GM21360 (cell line): Measurements from ENCODE around the gene TNFRSF14.

Source experiments
- ATAC-seq: cut with Tn5 transposase; IDR thresholded peaks from one replicate; pipeline ENCODE4 v1.9.1; 2021; ENCODE audit warnings: mild to moderate bottlenecking, moderate library complexity; ENCODE audit not compliant: unreplicated experiment

TNFRSF14 gene

DNA sequence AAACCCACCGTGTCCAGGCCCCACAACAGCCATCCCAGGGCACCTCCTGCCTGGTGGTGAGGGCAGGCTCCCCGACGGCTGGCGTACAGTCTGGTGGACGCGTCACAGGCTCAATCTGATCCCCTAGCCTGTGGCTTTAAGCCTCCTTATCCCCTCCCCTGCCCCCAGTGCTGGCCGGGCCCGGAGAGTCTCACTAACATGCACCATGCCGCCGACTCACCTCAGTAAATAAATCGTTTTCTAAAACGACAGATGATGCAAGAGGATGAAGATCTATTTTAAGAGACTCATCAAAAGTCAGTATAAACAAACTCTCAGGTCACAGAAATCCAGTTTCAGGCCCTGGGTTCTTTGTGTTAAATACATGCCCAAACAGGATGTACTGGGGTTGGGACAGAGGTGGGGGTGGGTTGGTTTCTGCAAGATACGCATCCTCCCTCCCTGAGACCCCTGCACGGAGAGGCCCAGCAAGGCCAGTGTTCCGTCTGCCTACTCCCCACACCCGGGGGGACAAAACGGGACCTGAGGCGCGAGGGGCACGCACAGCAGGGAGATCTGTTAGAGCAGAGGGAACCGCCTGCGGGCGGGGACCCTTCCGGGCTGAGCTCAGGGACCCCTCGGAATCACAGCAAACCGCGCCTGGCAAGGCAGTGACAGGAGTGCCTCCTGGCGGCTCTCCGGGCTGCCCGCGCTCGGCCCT, 32.8 kb upstream of the TNFRSF14 start:
- ATAC-seq, result no peak

- no peak for ATAC-seq
These were observed 32.1 kb upstream of the TNFRSF14 start for GRCh38 chr1:2523891-2524609.

- ATAC-seq, result no peak
These were observed 30.6 kb upstream of the TNFRSF14 start for GRCh38 chr1:2525572-2525919.

DNA sequence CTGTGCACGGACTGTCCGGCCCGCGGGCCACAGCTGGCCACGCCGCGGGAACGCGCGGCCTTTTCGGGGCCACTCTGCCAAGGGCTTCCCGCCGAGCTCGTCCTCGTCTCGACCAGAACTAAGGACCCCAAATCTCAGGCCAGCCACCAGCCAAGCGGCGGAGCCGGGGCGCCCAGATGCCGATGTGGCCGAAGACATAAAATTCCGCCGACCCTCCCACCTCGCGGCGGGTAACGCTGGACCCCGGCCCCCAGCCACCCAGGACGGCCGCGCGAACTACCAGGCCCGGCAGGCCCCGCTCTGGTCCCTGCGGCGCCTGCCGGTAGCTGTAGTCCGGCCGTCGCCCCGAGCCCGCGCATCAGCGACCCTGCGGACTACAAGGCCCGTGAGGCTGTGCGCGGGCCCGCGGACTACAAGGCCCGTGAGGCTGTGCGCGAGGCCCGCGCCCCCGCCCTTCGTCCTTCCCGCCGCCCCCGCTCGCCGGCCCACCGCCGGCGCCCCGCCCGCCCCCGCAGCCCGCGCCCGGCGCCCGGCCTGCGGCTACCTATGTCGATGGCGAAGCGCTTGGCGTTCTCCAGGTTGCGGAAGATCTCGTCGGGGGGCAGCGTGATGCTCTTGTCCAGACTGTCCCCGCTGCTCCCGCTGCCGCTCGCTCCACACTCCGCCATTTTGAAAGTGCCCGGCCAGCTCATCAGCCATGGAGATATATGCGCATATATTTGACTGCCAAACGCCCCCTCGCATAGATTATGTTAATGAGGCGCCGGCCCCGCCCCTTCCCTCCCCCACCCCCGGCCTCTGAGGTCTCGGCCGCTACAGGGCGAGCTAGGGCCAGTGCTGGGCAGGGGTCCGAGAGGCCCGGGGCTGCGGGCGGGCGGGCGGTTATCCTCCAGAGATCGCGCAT, 30.0 kb upstream of the TNFRSF14 start, which contains the start of gene PANK4:
TSS of gene PANK4 (minus strand) at position 677 of the 904 bp plus-strand sequence. CDS start at position 668, 9 bp downstream.
- peak; percentile 85 for ATAC-seq

- peak; percentile 32 for ATAC-seq
These were observed 29.2 kb upstream of the TNFRSF14 start for GRCh38 chr1:2526824-2527555.

DNA sequence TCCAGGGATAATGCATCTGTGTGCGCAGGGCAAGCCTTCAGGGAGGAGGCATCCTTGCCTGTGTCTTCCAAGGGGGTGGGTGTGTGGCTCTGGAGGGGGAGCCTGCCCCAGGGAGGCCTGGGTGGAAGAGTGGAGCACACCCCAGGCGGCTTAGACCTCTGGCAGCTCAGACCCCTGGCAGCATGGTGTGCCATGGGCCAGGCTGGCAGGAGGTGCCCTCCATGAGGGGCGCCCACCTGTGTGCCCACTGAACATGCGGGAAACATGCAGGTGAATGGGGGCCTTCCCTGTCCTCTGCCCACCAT, 28.7 kb upstream of the TNFRSF14 start:
- no peak for ATAC-seq

GRCh38 chr1:2528016-2528415, 28.2 kb upstream of the TNFRSF14 start:
- no peak for ATAC-seq

- ATAC-seq, result no peak
These were observed 27.6 kb upstream of the TNFRSF14 start for GRCh38 chr1:2528611-2528965.

GRCh38 chr1:2528966-2529783, 27.0 kb upstream of the TNFRSF14 start:
- no peak for ATAC-seq

DNA sequence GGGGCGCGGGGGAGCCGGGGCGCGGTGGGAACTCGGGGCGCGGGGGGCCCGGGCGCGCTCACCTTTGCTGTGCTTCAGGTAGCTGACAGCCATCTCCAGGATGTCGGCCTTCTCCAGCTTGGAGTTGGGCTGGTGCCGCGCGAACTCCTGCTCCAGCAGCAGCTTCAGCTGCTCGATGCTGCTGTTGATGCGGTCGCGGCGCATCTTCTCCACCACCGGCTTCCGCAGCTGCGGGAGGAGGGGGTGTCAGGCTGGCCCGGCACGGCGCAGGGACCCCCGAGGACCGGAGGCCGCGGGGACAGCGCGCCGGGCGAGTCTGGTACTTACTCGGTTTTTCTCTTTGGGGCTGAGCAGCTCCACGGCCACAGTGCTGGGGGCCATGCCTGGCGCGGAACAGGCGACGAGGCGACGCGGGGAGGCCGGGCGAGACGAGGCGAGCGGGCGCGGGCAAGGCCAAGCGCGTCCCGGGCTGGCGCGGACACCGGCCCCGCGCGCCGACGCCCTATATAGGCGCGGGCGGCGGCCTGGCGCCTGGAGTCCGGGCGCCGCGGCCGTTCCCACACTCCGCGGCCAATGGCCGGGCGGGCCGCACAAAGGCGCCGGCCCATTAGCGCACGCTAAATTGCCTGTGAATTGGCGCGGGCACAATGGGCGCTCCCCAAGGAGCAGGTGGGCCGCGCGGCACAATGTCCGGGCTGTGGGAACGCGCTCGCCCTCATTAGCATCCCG, 26.2 kb upstream of the TNFRSF14 start, which contains the start of gene HES5:
TSS of gene HES5 (minus strand) at position 480 of the 729 bp plus-strand sequence. CDS start at position 381, 99 bp downstream.
- no peak for ATAC-seq

- no peak for ATAC-seq
These were observed 25.4 kb upstream of the TNFRSF14 start for GRCh38 chr1:2530513-2531361.

DNA sequence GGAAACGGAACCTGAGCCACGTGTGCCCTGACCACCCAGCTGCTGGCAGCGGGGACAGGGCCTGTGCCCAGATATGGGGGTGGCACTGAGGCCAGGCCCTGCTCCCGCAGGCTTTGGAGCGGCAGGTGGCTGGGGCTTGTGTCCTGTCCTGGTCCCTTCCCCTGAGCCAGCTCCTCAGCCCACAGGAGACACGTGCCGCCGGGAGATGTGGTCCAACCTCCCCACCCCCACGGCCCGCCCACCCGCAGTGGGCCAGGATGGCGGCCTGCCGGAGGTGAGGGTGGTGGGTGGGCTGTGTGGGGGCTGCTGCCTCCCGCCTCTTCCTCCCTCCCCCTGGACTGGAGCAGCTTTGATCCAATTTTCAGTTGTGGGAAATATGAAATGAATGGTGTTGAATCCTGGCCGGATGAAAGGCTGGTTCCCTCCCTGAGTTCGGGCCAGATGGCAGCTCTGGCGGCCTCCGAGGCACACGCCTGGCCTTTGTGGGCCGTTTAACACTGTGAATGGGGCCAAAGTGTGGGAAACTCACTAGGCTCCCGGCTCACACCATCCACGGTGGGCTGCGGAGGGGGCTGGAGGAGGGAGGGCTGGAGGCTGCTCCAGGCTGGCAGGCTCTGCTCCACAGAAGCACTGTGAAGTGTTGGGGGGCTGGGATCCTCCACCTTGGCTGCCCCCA, 23.5 kb upstream of the TNFRSF14 start:
- ATAC-seq, result no peak

DNA sequence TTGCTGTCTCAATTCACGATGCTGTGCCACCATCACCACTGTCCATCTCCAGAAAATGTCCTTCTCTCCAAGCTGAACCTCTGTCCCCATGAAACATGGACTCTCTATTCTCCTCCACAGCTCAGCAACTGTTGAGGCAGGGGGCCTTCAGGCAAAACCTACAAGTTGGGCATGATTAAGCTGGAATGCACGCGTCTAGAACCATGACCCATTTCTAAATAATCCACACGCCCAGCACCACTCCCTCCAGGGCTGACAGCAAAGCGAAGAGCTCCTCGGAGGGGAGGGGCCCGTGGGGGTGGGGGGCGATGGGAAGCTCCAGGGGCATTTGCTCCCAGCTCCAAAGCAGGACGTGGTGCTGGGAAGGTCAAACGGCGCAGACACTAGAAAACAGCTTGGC, 22.8 kb upstream of the TNFRSF14 start:
- ATAC-seq, result no peak

- ATAC-seq, result no peak
These were observed 21.9 kb upstream of the TNFRSF14 start for GRCh38 chr1:2534315-2534686.

GRCh38 chr1:2534687-2535441, 21.3 kb upstream of the TNFRSF14 start:
- ATAC-seq, result no peak

DNA sequence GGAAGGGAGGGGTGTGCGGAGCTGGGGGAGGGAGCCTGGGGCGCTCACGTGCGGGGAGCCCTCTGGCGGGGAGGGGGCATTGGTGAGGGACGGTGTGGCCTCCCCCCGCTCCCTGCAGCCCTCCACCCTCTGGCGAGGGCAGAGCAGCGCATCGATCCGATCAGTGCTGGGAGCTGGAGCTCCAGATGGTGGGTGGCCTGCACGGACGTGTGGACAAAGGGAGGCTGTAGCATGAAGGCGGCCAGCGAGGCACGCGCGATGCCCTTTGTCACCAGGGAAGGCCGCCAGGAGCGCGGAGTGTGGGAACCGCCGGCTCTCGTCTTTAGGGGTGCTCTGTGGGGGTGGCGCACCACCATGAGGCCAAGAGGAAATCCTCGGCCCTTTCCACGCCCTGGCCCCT, 20.7 kb upstream of the TNFRSF14 start:
- no peak for ATAC-seq

DNA sequence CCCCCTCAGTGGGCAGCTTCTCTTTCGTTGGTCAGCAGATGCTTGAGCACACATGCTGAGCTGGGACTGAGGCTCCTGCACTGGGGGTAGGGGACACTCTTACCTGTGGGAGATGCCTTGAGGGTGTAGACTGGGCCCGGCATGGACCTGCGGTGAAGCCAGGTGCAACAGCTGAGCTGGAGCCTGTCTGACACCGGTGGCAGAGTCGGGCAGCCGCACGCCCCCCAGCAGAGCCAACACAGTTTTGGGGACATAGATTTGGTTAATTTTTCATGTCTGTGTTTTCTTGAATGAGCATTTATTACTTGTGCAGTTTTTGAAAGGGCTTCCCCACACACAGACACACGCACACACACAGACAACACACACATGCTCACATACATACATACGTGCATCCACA, 20.2 kb upstream of the TNFRSF14 start:
- no peak for ATAC-seq
